HG03175 (cell line): ENCODE measurements around the gene TXNIP.

Source experiments
- ATAC-seq: cut with Tn5 transposase; IDR thresholded peaks from one replicate; pipeline ENCODE4 v1.9.1; 2021; ENCODE audit warnings: mild to moderate bottlenecking, moderate library complexity; ENCODE audit not compliant: unreplicated experiment

TXNIP gene

GRCh38 chr1:145964328-145965118 is 31.9 kb downstream of the TXNIP start, which contains the start of the genes ANKRD34A and POLR3GL:
Gene ANKRD34A, minus strand, starts transcription at chr1:145964575. Its CDS starts 2,816 bp downstream, at chr1:145961759.
Gene POLR3GL, plus strand, starts transcription at chr1:145964690. Its CDS starts 10,176 bp downstream, at chr1:145974866.
- peak; percentile 91 for ATAC-seq

DNA sequence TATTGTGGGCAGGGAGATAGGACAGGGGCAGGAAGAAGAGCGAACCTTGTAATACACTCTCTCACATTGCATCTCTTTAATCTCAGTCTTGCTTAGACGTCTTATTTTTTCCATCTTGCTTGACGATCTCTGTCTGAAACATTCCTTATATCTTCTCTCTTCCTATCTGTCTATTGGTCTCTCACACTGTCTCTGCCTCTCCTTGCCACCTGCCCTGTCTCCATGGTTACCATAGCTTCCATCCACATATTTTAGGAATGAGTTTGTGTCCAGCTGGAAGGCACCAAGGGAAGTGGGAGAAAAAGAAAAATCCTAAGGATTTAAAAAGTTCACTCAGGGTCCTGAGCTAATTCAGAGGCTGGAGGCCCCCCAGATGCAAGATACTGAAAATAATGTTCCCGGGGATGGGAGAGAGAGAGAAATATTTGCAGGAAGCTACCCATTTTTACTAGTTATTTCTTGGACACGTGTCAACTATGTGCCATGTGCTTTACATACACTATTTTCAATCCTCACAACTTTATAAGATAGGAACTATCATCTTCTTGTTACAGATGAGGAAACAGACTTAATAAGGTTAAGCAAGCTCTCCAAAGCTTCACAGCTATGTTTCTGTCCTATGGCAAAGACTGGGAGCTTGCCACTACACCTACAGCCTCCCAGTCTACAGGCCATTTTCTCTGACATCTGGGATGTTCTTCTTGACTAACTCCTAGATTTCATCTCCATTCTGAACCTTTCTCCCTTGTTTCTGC is 32.9 kb downstream of the TXNIP start:
- ATAC-seq = no peak

DNA sequence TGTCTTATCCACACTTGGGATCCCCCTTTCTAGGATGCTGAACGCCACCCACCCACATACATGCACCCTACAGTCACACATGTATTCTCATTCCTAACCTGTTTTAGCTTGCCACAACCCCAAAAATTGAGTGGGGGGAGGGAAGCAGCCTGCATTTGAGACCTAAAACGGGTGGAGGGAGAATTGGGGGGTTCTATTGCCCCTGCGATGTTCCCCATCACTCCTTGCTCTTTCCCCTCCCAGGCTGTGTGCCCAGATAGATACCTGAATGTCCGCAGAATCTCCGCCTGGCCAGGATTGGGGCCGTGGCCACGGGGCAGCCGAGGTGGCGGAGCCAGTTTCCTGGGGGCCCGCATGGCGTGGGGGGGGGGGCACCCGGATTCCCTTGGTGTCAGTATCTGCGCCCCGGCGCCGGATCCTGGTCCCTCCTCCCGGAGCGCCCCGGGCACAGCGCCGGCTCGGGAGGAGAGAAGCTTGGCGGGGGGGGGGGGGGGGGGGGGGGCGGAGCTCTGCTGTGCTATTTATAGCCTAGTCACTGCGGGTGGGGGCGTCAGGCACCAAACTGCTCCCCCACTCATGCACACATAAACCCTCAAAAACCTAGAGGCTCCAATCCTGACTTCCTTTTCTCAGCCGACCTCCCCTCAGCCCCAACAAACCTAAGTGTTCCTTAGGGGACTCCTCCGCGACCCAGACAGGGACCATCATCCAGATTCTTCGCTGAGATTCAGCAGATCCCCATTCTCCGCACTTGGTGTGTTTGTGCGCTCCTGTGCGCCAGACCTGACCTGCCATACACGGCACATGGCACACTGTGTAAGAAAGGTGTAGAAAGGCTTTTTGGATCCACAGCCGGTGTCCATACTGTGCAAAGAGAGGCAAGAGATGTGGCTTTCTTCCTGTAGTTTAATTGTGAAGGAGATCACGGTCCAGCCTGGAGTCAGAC is 33.9 kb downstream of the TXNIP start:
- no peak for ATAC-seq

DNA sequence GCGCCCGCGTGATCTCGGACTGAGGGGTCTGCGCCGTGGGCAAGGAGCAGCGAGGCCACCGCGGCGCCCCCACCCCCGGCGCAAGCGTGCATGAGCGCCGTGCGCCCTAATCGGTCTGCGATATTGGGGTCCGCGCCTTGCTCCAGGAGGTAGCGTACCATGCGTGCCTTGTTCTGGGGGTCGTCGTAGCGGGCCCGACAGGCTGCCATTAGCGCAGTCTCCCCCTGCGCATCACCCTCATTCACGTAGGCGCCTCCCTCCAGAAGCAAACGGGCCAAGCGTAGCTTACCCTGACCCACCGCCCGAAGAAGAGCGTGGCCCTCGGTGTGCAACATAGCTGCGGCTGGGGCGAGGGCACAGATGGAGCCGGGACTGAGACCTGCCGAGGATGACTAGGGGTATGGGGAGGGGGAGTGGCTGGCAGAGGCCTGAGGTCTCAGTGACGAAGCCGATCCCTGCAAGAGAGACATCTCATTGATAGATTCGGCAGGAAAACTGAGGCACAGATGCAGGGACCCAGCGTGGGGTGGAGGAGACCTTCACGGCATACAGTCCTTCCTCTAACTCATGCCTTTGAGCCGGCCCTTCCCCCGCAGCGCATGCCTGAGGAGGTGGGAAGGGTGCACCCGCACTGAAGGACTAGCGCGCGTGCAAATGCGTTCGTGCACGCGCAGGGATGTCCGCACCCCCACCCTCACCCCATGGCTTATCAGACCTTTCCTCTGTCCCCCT is 34.8 kb downstream of the TXNIP start:
- ATAC-seq = no peak

GRCh38 chr1:145961109-145961424 is 35.3 kb downstream of the TXNIP start:
- no peak for ATAC-seq

- ATAC-seq = no peak
Observed at GRCh38 chr1:145960468-145961108, 35.8 kb downstream of the TXNIP start.

- ATAC-seq = no peak
Observed at GRCh38 chr1:145959957-145960467, 36.4 kb downstream of the TXNIP start.

GRCh38 chr1:145959333-145959732 is 37.0 kb downstream of the TXNIP start:
- no peak for ATAC-seq

GRCh38 chr1:145958734-145959133 is 37.6 kb downstream of the TXNIP start:
- ATAC-seq = no peak

- peak; percentile 89 for ATAC-seq
Observed at GRCh38 chr1:145957443-145958319, 38.7 kb downstream of the TXNIP start, which contains the start of gene LIX1L. Gene LIX1L, minus strand, starts transcription at chr1:145958017. Its CDS starts 90 bp downstream, at chr1:145957927.

DNA sequence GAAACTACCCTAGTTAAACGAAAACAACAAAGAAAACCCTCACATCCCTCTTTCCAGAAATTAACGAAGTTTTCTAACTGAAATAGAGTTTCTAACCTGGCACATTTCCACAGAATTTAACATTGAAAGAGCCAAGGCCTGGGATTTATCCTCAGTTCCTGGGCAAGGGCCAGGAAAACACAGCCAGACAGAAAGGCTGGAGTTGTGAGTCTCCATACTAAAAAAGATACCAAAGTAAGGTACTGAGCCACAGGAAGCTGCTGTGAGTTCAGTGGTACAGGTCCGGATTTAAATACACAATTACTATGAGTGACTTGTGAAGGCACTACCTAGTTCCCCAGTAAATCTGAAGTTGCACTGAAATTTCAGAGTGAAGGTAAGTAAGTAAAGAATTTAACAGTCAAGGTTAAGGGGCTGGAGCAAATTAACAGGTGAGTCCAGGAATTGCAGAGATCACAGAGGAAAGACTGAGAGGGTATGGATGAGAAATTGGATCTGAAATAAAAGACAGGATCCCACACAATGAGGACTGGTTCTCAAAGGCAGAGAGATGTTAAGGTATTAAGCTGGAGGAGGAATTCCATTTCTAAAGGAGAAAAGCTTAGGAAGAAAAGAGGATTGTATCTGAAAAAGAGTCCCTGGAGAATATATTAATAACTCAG is 39.5 kb downstream of the TXNIP start:
- ATAC-seq = no peak

- no peak for ATAC-seq
Observed at GRCh38 chr1:145956361-145956760, 40.0 kb downstream of the TXNIP start.

GRCh38 chr1:145955436-145955835 is 40.9 kb downstream of the TXNIP start:
- ATAC-seq = no peak

- no peak for ATAC-seq
Observed at GRCh38 chr1:145953861-145954260, 42.5 kb downstream of the TXNIP start.

GRCh38 chr1:145952903-145953302 is 43.5 kb downstream of the TXNIP start:
- ATAC-seq = no peak

GRCh38 chr1:145951526-145951925 is 44.9 kb downstream of the TXNIP start:
- ATAC-seq = no peak

- ATAC-seq = no peak
Observed at GRCh38 chr1:145949219-145949618, 47.2 kb downstream of the TXNIP start.

GRCh38 chr1:145947551-145947950 is 48.8 kb downstream of the TXNIP start:
- ATAC-seq = no peak
